ENCODE measurements around the gene EBI3. TPM values are rescaled to one million over a fixed set of nuclear protein-coding genes. Genes with fewer than 3 reads are reported as not detected.
"Not testable (repeated sequence)": the region's sequence is repeated elsewhere in the genome, so short reads cannot be mapped to it uniquely, and the experiment has no call there.

The EBI3 gene
- total RNA-seq, 1 experiment from 2014 or later: not detected

- Histone ChIP-seq H3K4me2 (no peak overlapping the region), H2AFZ (no peak overlapping the region), H3K27me3 (ENCODE audit: insufficient read depth, low read depth) (no peaks in the 10 kb centered on the region), H3K79me2 (ENCODE audit: low read depth) (no peaks in the 10 kb centered on the region), H3K36me3 (ENCODE audit: low read depth) (no peaks in the 10 kb centered on the region), H3K4me3 (no peak overlapping the region), H3K9me2 (ENCODE audit: insufficient read depth) (no peaks in the 10 kb centered on the region), H3K9me3 (ENCODE audit: insufficient read depth, low read depth) (no peaks in the 10 kb centered on the region), H3K27ac (no peak overlapping the region), H4K20me1 (ENCODE audit: insufficient read depth) (no peaks in the 10 kb centered on the region), H3K4me1 (replicated peaks; ENCODE audit: insufficient read depth) (no peaks in the 10 kb centered on the region), H3F3A (ENCODE audit: insufficient read depth, low read depth) (no peaks in the 10 kb centered on the region)
- no TSS peak for BruUV-seq (replicated peaks)
- POLR2A ChIA-PET (ENCODE audit: unreplicated experiment): no interaction called here
- no peak for DNase-seq
- no peak for TF ChIP-seq CTCF (conservative IDR thresholded peaks at IDR 0.05)
- intact Hi-C loops (cut with micrococcal nuclease; ENCODE audit: unreplicated experiment): no loop called here
- CTCF ChIA-PET: no interaction called here
These were observed 11.7 kb upstream of the EBI3 start for GRCh38 chr19:4217429-4218264.

GRCh38 chr19:4218523-4218922 is 10.8 kb upstream of the EBI3 start:
- H3K4me1 ChIP-seq (replicated peaks; ENCODE audit: insufficient read depth); H2AFZ ChIP-seq; POLR2A ChIA-PET (ENCODE audit: unreplicated experiment); H3K9me3 ChIP-seq (ENCODE audit: insufficient read depth, low read depth); H3K27ac ChIP-seq; intact Hi-C loops (cut with micrococcal nuclease; ENCODE audit: unreplicated experiment); H3K4me2 ChIP-seq; H3K79me2 ChIP-seq (ENCODE audit: low read depth); H3K27me3 ChIP-seq (ENCODE audit: insufficient read depth, low read depth); H3K4me3 ChIP-seq; BruUV-seq (replicated peaks); H3K36me3 ChIP-seq (ENCODE audit: low read depth); DNase-seq; H3F3A ChIP-seq (ENCODE audit: insufficient read depth, low read depth); H3K9me2 ChIP-seq (ENCODE audit: insufficient read depth); H4K20me1 ChIP-seq (ENCODE audit: insufficient read depth): not testable (repeated sequence)
- CTCF ChIA-PET: interaction anchor here (0.7 kb wide), 1 partner anchor 642 kb away, joined by 4 read pairs; no protein-coding TSS in a partner anchor

GRCh38 chr19:4220188-4220587 is 9.1 kb upstream of the EBI3 start:
- Histone ChIP-seq H3K4me2 (no peak overlapping the region), H3K9me3 (ENCODE audit: insufficient read depth, low read depth) (no peaks in the 10 kb centered on the region)
- POLR2A ChIA-PET (ENCODE audit: unreplicated experiment): no interaction called here

More at GRCh38 chr19:4220188-4220587, 9.1 kb upstream of the EBI3 start:
- no peaks in the 10 kb centered on the region for H3K27me3 ChIP-seq (ENCODE audit: insufficient read depth, low read depth)
- H3K9me2 ChIP-seq (ENCODE audit: insufficient read depth): no peaks in the 10 kb centered on the region
- no peak overlapping the region for H3K27ac ChIP-seq
- TF ChIP-seq CTCF (conservative IDR thresholded peaks at IDR 0.05) (no peak), EZH2 (IDR thresholded peaks at IDR 0.05; ENCODE audit: low read depth) (no peak)
- CTCF ChIA-PET: no interaction called here
- no peaks in the 10 kb centered on the region for H3K79me2 ChIP-seq (ENCODE audit: low read depth)
- H3K36me3 ChIP-seq (ENCODE audit: low read depth): no peaks in the 10 kb centered on the region
- H3K4me3 ChIP-seq: no peak overlapping the region
- H3K4me1 ChIP-seq (replicated peaks; ENCODE audit: insufficient read depth): no peaks in the 10 kb centered on the region
- no peaks in the 10 kb centered on the region for H3F3A ChIP-seq (ENCODE audit: insufficient read depth, low read depth)
- H4K20me1 ChIP-seq (ENCODE audit: insufficient read depth): no peaks in the 10 kb centered on the region
- no TSS peak for BruUV-seq (replicated peaks)
- intact Hi-C loops (cut with micrococcal nuclease; ENCODE audit: unreplicated experiment): no loop called here
- no peak for DNase-seq
- no peak overlapping the region for H2AFZ ChIP-seq

Measured in PC-9 (cell line).